ENCODE data around the gene PRPH2.
A peak's percentile ranks its signal among the peaks of the same experiment; 100 is the strongest.
"Not testable (repeated sequence)": the region's sequence is repeated elsewhere in the genome, so short reads cannot be mapped to it uniquely, and the experiment has no call there.

The PRPH2 gene

GRCh38 chr6:42696526-42697267, 25.7 kb downstream of the PRPH2 start:
- no peak for DNase-seq

DNA sequence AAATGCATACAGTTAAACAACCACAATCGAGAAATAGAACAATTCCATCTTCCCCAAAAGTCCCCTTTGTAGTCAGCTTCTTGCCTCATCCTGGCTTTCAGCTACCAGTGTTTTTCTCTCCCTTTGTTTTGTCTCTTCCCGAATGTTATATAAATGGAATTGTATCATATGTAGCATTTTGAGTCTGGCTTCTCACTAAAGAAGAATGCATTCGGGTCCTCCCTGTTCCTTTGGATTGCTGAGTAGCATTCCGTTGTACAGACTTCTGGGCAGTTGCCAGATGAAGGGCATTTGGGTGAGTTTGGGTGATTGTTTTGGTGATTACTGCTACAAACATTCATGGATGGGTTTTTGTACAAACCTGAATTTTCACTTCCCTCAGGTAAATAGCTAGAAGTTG, 27.8 kb downstream of the PRPH2 start:
- no peak for DNase-seq

DNA sequence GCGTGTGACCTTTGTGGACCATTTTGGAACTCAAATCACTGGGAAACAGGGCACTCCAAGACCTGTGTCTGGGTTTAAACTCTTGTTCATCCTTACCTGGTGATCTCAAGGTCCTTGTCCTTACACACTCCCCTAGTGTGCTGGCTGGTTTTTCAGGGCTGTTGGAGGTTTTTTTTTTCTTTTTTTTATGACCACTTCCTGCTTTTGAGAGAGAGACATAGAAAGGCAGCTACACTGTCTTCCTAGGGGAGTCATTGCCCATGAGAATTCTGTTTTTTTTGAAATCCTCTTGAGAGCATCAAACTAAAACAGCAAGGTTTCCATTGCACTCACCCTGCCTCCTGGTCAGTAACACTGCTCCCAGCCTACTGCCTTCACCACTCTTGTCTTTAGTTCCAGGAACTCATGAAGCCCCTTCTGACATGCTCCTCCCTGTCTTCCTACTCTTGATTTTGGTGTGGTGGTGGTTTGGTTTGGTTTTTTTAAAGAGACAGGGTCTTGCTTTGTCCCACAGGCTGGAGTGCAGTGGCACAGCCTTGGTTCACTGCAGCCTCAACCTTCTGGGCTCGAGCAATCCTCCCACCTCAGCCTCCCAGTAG, 28.6 kb downstream of the PRPH2 start:
- no peak for DNase-seq

DNA sequence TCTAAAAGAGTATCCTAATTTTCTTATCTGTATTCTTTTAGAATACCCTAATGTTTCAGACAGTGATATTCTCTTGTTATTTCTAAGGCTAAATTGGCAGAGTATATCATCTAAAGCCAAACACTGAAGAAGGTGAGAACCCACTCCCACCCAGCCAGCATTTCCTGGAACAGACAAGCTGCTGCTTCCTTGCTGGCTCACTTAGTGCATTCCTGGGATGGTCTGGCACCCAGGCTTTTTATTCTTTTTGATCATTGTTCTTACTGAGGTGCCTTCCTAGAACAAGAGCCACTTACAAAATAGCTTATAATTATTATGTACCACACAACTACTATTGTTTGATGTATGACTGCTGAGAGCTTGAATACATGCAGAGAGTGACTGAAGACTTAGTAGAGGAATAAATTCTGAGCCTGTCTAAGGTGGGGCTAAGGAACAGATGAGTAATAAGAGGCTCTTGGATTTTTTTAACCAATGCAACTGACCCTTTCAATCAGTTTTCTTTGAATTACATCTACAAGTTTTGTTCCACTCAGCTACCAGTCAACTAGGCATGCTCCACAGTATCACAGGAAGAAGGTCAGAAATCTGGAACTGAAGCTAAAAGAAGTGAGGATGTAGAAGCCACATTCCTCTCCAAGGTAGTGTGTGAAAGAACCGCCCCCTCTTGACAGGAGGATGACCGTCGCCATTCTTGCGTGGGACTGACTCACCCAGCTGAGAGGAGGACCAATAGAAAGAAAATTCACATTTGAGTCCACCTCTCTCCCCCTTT, 30.1 kb downstream of the PRPH2 start:
- no peak for DNase-seq

GRCh38 chr6:42690872-42691271, 31.5 kb downstream of the PRPH2 start:
- DNase-seq = no peak

- DNase-seq = no peak
Measured at GRCh38 chr6:42690151-42690702, 32.2 kb downstream of the PRPH2 start.

DNA sequence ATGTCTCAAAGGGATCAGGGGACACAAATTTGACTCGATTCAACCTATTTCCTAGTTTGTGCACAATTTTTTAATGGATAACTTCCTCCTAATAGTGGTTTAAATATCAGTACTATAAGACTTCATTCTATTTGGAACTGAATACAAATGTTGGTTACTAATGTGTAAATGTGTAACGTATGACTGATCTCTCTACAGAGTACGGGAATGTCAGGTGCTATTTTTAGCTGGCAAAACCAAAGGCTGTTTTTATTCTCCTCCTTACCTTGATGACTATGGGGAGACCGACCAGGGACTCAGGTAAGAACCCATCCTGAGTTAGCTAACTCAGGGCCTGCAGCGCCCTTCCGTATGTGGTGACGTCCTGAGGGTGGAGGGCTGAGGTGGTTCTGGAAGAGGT, 33.0 kb downstream of the PRPH2 start:
- DNase-seq = no peak

DNA sequence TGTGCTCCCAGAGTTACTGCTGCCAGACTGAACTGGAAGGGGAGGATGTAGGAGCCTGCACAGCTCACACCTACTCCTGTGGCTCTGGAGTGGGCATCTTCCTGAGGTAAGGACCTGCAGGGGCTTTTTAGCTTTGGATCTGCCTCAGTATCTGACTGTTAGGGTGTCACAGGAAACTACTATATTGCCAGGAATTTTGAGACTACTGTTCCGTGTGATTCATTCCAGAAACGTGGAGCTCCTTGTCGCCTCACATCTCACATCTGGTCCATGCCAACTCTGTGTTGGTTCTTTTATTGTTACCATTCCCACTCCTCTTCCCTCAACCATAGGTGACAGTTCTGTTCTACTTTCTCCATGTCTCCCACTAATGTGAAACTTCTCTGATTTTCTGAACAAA, 34.1 kb downstream of the PRPH2 start:
- DNase-seq = no peak

GRCh38 chr6:42679358-42679757, 43.0 kb downstream of the PRPH2 start:
- no peak for DNase-seq

- no peak for DNase-seq
Measured at GRCh38 chr6:42674780-42675179, 47.6 kb downstream of the PRPH2 start.

- not testable (repeated sequence) for DNase-seq
Measured at GRCh38 chr6:42674368-42674767, 48.0 kb downstream of the PRPH2 start.

DNA sequence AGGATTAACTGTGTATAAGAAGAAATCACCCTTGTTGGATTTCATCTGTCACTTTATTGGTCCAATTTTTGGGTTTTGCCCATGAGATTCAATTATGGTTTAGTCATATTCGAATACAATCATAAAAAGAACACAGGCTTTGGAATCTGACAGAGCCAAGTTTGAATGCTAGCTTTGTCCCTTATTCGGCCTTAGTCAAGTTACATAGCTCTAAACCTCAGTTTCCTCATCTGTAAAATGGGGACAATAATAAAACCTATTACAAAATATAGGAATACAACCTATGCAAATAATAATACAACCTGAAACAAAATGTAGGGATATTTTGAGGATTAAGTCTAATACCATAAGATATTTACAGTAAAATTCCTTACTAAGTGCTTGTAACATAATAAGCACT, 57.7 kb downstream of the PRPH2 start:
- no peak for DNase-seq

- DNase-seq = peak; percentile 62
Measured at GRCh38 chr6:42661540-42662153, 60.8 kb downstream of the PRPH2 start.

- DNase-seq = no peak
Measured at GRCh38 chr6:42659806-42660205, 62.6 kb downstream of the PRPH2 start.

DNA sequence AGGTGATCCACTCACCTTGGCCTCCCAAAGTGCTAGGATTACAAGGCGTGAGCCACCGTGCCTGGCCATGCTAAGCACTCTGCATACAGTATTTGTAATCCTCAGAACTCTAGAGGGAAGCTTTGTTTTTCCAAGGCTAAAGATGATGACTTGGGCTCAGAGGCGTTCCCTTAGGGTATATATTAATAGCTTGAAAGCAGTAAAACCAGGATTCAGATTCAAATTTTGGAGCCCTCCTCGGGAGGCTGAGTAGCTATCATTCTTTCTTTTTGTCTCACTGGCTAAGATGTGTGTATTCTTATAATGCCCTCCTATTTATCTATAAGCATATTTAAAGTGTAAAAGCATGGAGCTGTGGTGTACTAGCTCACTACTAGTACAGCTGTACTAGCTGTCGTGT, 68.5 kb downstream of the PRPH2 start:
- no peak for DNase-seq

- DNase-seq = no peak
Measured at GRCh38 chr6:42652024-42652746, 70.2 kb downstream of the PRPH2 start.

Measured in inflammatory macrophage treated with lipopolysaccharide for 4 hours (primary cell).